Endothelial cell of hepatic sinusoid (primary cell): ENCODE measurements around the gene COL6A1.

ENCODE experiments used
- in situ Hi-C: cut with HindIII; loops from 2 replicates; pipeline ENCODE4 v1.10.0; 2017; ENCODE audit warnings: low sequenced_read_pairs

COL6A1 gene, protein sequence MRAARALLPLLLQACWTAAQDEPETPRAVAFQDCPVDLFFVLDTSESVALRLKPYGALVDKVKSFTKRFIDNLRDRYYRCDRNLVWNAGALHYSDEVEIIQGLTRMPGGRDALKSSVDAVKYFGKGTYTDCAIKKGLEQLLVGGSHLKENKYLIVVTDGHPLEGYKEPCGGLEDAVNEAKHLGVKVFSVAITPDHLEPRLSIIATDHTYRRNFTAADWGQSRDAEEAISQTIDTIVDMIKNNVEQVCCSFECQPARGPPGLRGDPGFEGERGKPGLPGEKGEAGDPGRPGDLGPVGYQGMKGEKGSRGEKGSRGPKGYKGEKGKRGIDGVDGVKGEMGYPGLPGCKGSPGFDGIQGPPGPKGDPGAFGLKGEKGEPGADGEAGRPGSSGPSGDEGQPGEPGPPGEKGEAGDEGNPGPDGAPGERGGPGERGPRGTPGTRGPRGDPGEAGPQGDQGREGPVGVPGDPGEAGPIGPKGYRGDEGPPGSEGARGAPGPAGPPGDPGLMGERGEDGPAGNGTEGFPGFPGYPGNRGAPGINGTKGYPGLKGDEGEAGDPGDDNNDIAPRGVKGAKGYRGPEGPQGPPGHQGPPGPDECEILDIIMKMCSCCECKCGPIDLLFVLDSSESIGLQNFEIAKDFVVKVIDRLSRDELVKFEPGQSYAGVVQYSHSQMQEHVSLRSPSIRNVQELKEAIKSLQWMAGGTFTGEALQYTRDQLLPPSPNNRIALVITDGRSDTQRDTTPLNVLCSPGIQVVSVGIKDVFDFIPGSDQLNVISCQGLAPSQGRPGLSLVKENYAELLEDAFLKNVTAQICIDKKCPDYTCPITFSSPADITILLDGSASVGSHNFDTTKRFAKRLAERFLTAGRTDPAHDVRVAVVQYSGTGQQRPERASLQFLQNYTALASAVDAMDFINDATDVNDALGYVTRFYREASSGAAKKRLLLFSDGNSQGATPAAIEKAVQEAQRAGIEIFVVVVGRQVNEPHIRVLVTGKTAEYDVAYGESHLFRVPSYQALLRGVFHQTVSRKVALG

GRCh38 chr21:45981151-45982091 is at the start of gene COL6A1:
COL6A1 (plus strand) TSS chr21:45981770; CDS start chr21:45981851, 81 bp downstream.
- in situ Hi-C loops: no loop called here

GRCh38 chr21:45932922-45933502 is 48.6 kb upstream of the COL6A1 start:
- in situ Hi-C loops: no loop called here

- in situ Hi-C loops: no loop called here
These were observed 47.5 kb upstream of the COL6A1 start for GRCh38 chr21:45934085-45934484.

GRCh38 chr21:45934554-45934953 is 47.0 kb upstream of the COL6A1 start:
- in situ Hi-C loops: no loop called here

DNA sequence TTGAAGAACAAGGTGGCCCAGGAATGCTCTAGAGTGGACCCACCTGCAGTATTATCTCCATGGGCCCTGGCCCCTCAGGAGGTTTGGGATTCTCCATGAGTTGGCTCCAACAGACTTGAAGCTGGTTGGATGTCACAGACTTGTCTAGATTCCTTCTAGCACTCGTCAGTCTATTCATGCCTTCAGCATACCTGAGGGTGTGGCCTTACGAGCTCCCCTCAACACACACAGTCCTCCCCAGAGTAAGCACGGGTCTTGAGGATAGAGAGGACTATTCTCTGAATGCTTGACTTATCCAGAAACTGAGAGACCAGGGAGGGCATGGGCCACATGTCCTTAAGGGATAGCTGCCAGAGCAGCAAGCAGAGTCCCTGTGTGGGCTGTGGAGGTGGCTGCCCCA is 45.9 kb upstream of the COL6A1 start:
- in situ Hi-C loops: no loop called here

- in situ Hi-C loops: no loop called here
These were observed 43.7 kb upstream of the COL6A1 start for GRCh38 chr21:45937721-45938452.

DNA sequence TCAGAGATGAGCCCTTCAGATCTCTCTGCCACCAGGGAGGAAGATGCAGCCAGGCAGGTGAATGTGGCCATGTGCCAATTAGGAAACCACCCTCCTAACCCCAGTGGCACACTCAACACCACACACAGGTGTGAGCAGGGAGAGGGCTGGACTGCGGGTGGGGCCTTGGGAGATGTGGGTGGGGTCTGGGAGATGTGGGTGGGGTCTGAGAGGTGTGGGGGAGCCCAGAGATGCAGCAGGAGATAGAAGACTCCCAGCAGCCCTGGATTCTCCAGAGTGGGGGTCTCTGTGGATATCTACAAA is 43.2 kb upstream of the COL6A1 start:
- in situ Hi-C loops: no loop called here

- in situ Hi-C loops: no loop called here
These were observed 42.6 kb upstream of the COL6A1 start for GRCh38 chr21:45938811-45939520.

DNA sequence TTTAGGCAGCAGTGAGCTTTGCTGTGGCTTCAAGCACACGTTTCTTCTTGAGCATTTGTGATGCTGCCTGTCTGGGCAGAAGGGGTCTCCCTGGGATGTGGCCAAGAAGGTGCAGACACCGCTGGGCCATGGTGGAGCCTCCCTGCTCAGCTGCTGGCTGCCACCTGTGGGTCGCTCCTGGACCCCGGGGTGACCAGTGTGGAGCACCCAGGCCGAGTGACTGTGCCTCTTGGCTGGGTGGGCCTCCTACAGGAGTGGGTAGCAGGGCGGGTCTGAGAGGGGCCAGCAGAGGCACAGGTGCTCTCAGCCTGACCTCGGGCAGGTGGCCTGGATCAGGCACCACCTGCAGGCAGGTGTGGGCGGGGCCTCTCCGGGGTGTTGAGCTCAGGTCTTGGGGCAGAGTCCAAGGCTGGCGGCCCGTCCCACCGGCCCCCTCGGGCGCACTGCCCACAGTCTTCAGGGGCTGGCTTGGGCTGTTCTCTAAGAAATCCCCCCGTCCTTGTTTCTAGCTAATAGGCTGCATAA is 42.0 kb upstream of the COL6A1 start:
- in situ Hi-C loops: no loop called here

- in situ Hi-C loops: no loop called here
These were observed 41.5 kb upstream of the COL6A1 start for GRCh38 chr21:45940091-45940490.

DNA sequence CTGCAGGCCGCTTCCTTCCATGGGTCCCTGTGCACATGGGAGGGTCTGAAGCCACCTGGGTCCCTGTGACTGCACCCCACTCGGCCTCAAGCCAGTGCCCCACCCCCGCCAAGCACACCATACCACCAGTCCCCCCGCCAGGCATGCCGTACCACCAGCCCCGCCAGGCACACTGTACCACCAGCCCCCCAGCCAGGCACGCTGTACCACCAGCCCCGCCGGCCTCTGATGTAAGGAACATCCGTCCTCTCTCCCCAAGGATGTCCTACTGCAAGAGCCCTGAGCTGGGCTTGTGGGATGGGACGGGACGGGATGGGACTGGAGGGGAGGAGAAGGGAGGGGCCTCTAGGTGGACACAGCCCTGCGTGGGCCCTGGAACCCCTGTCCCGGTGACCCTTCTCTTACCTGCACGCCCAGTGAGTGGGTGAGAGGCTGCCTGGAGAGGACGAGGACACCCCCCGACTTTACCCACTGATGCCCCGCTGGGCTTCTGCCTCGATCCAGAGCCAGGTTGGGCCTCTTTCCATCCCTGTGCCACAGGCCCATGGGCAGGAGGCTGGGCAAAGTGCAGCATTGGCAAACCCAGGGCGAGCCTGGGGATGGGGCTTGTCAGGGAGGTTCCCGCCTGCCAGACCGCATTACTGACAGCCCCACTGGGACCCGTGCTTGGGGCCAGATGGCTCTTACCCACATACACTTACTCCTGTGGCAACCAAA is 40.8 kb upstream of the COL6A1 start:
- in situ Hi-C loops: no loop called here

- in situ Hi-C loops: no loop called here
These were observed 40.2 kb upstream of the COL6A1 start for GRCh38 chr21:45941338-45941710.

DNA sequence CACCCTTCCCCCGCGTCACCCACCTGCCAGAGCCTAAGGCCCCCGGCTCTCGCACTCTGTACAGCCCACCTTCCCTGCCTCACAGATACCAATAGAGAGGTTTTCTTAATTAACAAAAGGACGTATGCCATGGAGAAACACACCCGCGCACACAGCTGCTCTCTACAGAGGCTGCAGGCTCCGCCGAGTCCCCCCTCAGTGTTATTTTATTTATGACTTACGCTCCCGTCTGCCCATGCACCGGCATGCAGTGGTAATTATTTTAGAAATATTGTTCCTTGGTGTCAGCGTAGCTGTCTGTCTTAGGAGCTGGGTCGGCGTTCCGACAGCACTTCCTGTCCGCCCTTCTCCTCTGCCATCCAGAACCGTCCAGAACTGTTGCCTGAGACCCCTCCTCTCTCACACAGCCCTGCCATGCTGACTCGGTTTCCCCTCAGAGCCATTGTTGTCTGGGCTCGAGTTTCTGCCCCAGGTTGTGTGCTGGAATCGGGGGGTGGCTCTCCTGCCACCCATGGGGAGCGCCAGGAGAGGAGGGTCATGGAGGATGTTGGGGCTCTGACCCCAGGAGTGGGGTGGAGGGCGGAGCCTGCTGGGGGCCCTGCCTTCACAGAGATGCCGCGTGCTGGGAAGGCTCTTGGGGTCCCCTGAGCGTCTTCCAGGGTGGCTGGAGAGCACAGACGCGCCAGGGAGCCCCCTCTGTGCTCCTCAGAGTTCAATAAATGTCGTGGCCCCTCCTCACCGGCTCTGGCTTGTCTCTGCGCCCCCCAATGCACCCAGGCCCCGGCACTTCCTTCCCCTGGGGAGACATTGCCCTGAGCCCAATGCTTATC is 39.6 kb upstream of the COL6A1 start:
- in situ Hi-C loops: no loop called here

DNA sequence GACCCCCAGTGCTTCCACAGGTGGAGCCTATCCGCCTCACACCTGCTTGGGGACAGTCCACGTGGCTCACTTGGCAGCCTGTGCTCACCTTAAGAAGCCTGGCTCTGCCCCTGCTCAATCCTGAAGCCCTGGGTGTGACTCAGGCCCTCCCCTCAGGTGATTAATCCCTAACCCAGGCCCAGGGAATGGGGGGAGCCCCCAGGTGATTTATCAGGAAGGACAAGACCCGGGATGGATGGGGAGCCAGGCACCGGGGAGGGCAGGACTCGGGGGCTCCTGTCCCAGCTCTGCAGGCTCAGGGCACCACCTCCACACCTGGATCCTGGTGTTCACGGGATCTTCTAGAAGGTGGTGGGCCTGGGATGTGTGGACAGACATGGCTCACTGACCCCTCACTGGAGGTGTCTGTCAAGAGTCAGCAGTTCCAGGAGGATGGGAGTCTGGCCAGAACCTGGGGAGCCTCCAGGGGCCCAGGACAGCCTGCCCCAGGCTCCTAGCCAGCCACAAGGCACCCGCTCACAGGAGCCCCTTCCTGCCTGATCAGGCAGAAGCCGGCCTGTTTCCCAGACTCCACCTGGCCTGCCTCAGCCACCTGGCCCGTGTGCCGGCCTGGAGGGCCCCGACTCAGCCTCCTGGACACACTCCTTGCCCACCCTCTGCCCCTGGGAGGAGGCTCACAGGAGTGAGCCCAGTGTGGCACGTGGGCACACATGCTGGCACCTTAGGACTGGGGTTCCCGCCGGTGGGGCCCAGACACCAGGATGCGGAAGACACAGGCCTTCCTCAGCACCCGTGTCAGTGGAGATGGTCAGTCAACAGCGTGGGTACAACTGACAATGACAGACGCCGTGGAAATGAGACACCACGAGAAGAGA is 38.6 kb upstream of the COL6A1 start:
- in situ Hi-C loops: no loop called here

- in situ Hi-C loops: no loop called here
These were observed 37.7 kb upstream of the COL6A1 start for GRCh38 chr21:45943630-45944540.
